ENCODE measurements around the gene BAZ2B. TPM values are rescaled to one million over a fixed set of nuclear protein-coding genes. Genes with fewer than 3 reads are reported as not detected.

The BAZ2B gene
- total RNA-seq, 6 experiments from 2014 or later: 18.0 to 32.8 (median 24.2) TPM

- H3K27ac ChIP-seq: no peak overlapping the region
- ATAC-seq (no peak), DNase-seq (no peak)
- TF ChIP-seq, protein P1, sequence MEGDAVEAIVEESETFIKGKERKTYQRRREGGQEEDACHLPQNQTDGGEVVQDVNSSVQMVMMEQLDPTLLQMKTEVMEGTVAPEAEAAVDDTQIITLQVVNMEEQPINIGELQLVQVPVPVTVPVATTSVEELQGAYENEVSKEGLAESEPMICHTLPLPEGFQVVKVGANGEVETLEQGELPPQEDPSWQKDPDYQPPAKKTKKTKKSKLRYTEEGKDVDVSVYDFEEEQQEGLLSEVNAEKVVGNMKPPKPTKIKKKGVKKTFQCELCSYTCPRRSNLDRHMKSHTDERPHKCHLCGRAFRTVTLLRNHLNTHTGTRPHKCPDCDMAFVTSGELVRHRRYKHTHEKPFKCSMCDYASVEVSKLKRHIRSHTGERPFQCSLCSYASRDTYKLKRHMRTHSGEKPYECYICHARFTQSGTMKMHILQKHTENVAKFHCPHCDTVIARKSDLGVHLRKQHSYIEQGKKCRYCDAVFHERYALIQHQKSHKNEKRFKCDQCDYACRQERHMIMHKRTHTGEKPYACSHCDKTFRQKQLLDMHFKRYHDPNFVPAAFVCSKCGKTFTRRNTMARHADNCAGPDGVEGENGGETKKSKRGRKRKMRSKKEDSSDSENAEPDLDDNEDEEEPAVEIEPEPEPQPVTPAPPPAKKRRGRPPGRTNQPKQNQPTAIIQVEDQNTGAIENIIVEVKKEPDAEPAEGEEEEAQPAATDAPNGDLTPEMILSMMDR (IDR thresholded peaks at IDR 0.05): no peak
- TF ChIP-seq POLR2A (IDR thresholded peaks at IDR 0.05): no peak
- intact Hi-C loops (cut with DNase I): no loop called here
- H3K36me3 ChIP-seq: no peaks in the 10 kb centered on the region
- no peaks in the 10 kb centered on the region for H3K9me3 ChIP-seq
- no peaks in the 10 kb centered on the region for H3K4me1 ChIP-seq
- no peaks in the 10 kb centered on the region for H3K27me3 ChIP-seq
- H3K4me3 ChIP-seq: no peak overlapping the region
- WGBS (ENCODE audit: insufficient coverage, low coverage, low lambda C conversion rate, missing lambda C conversion rate): 91% methylated on average over 3 of the region's 3 CpGs
Observed at GRCh38 chr2:159525012-159525411, 91.3 kb downstream of the BAZ2B start.

GRCh38 chr2:159521272-159521671 lies 95.1 kb downstream of the BAZ2B start:
- 76% methylated on average over 2 of the region's 2 CpGs for WGBS (ENCODE audit: insufficient coverage, low coverage, low lambda C conversion rate, missing lambda C conversion rate)
- Histone ChIP-seq H3K36me3 (no peaks in the 10 kb centered on the region), H3K27ac (no peak overlapping the region), H3K4me3 (no peak overlapping the region), H3K27me3 (no peaks in the 10 kb centered on the region), H3K9me3 (no peaks in the 10 kb centered on the region), H3K4me1 (peaks cover 0 to 3% (median 0%) of the 10 kb centered on the region in 4 donors)
- ATAC-seq (no peak), DNase-seq (no peak)
- TF ChIP-seq, protein P1 (IDR thresholded peaks at IDR 0.05): no peak
- TF ChIP-seq POLR2A (IDR thresholded peaks at IDR 0.05): no peak
- intact Hi-C loops (cut with DNase I): no loop called here

GRCh38 chr2:159518321-159519005 lies 97.9 kb downstream of the BAZ2B start:
- WGBS (ENCODE audit: insufficient coverage, low coverage, low lambda C conversion rate, missing lambda C conversion rate): 55% methylated on average over 3 of the region's 3 CpGs
- Histone ChIP-seq H3K27ac (no peak overlapping the region), H3K4me3 (no peak overlapping the region), H3K27me3 (no peaks in the 10 kb centered on the region), H3K36me3 (no peaks in the 10 kb centered on the region), H3K9me3 (no peaks in the 10 kb centered on the region), H3K4me1 (peaks cover 0 to 16% (median 2%) of the 10 kb centered on the region in 4 donors)
- DNase-seq (no peak), ATAC-seq (no peak)
- TF ChIP-seq POLR2A (IDR thresholded peaks at IDR 0.05): no peak
- TF ChIP-seq, protein P1 (IDR thresholded peaks at IDR 0.05): no peak
- intact Hi-C loops (cut with DNase I): no loop called here

DNA sequence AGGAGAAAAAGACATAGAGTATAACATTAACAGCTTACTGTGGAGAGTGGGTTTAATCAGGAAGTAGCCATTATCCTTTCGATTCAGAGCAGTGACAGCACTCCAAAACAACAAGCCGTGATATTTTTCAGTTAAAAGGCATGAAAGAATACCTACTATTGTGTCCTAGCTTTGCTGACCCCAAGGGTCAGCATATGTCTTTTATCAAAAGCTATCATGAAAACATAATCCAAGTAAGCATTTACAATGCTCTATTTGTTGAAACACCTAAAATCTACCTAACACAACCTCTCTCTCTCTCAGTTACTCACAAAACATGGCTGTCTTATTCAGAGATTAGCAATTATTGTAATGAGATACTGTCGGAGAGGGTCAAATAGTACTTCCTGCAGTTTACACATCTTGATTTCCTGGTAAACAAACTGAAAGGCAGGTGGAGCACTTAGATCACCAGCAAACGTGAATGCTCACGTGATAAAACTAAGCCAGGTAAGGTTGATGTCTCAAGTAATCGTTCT lies 100.0 kb downstream of the BAZ2B start:
- H3K4me3 ChIP-seq: peak overlapping the region; percentile 25 to 57 (median 50)
- peak; percentile 94 to 97 (median 96) for ATAC-seq
- H3K36me3 ChIP-seq: no peaks in the 10 kb centered on the region
- H3K9me3 ChIP-seq: no peaks in the 10 kb centered on the region
- no peak for DNase-seq
- WGBS (ENCODE audit: insufficient coverage, low coverage, low lambda C conversion rate, missing lambda C conversion rate): under 1% methylated on average over 6 of the region's 6 CpGs
- peak; percentile 62 for TF ChIP-seq POLR2A (IDR thresholded peaks at IDR 0.05)
- TF ChIP-seq, protein P1 (IDR thresholded peaks at IDR 0.05): peak in 2 of 4 donors; percentile 28 to 35
- H3K4me1 ChIP-seq: peaks cover 0 to 16% (median 2%) of the 10 kb centered on the region in 4 donors
- no peaks in the 10 kb centered on the region for H3K27me3 ChIP-seq
- intact Hi-C loops (cut with DNase I): no loop called here
- peak overlapping the region; percentile 68 to 85 (median 81) for H3K27ac ChIP-seq

All from right lobe of liver (tissue), 6 donors.